ENCODE results near the gene DPP4.

DPP4 gene

DNA sequence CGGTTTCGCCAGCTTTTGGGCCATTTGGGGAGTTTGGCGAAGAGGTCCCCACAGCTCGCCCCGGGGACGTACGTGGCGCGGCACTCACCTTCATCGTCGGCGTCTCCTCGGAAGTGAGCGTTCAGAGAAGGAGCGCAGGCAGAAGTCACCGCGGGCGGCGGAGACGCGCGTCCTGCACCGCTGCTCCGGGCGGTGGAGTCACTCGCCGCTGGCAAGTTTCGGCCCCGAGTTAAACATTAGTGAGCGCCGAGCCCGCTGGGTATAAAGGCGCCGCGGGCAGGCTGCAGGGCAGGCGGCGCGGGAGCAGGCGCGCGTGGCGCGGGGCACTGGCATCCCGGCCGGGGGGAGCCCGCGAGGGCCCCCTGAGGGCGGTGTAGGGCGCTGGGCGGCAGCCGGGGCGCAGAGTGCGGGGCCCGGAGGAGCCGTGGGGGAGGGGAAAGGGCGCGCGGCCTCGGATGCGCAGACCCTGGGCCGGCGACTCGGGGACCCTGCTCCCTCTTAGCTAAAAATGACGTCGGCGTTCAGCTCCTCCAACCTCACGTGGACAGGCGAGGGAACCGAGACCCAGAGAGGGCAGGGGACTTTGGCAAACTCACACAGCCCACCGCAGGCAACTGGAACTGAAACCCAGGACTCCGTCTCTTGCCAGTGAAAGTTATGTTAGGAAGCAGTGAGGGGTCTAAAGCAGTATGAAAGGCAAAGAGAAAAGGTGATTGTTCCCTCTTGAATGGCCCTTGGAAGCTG lies at the start of gene DPP4:
Gene DPP4 (minus strand): TSS at position 328 of the 744 bp plus-strand sequence. CDS start 234 bp downstream, at position 94.
- DNase-seq (ENCODE audit: low spot score): peak; percentile 78

DNA sequence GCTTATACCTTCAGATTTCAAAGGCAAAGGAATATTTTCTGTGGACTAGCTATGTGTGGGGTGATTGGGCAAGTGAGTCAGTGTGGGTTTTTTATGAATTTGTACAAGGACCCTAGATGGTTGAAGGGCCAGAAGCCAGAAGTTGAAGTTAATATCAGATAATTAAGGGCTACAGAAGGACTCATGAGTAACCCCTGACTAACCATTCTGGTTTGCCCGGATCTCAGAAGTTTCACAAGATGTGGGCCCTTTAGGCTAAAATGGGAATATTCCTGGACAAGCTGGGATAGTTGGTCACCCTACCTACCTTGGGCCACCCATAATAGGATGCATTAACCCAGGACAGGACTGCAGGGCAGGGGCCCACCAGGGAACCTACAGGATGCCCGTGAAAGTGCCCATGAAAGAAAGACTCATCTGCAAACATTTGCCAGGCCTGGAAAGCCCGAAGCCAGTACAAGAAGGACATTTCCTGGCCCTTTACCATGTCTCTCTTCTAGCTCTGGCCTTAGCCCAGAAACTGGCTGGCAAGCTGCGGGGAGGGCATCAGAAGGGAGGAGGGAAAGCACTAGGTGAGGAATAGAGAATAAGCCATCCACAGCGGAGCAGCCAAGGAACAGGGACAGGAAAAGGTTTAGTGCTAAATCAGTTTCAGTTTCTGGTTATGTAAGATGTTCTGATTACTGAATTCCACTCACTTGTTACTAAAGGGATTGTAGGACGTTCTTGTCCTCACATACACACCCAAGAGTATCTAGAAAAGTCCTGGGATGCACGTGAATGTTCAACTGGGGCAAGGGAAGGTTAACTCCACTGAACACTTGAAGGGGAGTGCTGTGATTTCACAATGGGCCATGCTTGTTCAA lies 44.4 kb upstream of the DPP4 start:
- DNase-seq (ENCODE audit: low spot score): no peak

DNA sequence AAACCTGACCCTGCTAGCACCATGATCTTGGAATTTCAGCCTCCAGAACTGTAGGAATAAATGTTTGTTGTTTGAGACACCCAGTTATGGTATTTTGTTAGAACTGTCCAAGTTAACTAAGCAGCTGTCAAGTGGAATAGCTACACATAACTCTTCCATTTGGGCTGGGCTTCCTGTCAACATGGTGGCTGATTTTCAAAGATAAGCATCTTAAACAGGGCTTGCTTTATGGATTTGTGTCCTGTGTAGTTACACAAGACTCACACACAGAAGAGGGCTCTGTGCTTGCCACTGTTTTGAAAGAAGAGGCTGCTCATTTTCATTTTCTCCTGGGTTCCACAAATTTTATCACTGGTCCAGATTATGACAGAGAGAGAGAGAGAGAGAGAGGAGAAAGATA lies 42.3 kb upstream of the DPP4 start:
- DNase-seq (ENCODE audit: low spot score): no peak

DNA sequence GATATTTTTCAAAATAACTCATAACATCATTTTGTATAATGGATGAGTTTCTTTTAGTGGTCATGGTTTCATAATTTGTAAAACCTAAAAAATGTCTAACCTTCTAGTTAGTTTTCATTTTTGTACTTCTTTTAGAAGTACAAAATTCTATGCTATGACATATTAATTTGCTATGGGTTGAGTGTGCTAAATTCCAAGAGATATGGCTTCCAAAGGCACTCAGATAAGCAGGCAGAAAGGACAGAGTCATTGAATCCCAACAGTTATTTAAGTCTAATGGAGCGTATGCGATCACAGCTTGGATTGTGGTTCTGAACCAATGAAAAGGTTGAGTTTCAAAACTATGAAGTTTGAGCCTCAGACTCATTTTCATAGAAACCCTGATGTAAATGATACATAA lies 41.1 kb upstream of the DPP4 start:
- DNase-seq (ENCODE audit: low spot score): no peak

DNA sequence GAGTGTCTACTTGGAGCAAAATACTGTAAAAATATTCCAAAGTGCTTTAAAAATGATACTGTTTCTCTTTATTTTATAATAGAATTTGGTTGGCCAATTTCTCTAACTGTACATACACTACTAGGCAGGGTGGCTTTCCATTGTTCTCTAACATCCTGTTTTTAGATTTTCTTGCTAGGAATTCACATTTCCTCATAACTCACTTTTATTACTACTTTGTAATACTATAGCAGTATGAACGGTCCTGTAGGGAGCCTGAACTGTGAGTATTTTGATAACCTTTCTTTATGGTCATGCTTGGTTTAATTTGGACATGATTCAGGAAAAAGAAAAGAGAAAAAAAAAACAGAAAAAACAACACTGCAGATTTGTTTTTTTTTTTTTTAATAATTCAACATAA lies 40.3 kb upstream of the DPP4 start:
- DNase-seq (ENCODE audit: low spot score): no peak

DNA sequence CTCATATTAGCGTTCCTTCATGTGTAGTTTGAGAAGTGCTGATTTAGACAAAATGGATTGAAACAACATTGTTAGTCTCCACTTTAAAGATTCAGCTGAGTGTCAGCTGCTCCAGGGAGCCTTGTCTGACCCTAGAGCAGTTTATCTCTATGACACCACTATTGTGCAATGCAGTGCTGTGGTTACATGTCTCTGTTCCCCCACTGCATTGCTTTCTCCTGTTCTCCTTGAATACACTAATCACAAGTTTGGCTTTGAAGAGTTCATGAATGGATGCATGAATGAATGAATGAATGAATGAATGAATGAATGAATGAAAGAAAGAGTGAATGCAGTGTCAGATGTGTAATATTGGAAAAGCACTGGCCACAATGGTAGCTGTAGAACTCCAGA lies 39.8 kb upstream of the DPP4 start:
- DNase-seq (ENCODE audit: low spot score): no peak

DNA sequence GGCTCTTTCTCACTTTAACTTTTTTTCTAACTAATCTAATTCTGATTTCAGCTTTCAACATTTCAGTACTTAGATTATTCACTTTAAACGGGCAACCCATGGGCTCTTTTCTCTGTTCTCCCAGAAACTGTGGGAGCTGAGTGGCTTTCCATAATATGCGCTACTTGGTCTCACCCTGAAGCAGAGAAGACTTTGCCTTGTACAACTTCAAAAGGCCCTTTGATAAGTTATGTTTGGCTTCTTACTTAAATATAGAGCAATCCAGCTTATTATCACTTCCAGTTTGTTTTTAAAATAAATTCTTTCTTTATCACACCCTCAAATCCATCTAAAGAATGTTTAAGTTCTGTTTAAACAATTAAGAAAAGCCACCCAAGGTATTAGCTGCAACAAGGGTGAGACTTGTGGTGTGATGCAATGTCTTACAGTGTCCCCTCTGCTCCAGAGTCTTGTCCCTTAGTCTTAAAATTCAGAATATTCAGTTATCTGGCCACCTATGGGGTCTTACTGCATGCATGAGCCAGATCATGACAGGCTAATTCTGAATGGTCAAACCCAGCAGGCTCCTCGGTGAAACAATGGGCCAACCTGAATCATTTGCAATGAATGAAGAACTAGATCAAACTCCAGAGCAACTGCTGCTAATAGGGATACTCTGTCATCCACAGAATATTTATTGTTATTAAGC lies 39.2 kb upstream of the DPP4 start:
- no peak for DNase-seq (ENCODE audit: low spot score)

DNA sequence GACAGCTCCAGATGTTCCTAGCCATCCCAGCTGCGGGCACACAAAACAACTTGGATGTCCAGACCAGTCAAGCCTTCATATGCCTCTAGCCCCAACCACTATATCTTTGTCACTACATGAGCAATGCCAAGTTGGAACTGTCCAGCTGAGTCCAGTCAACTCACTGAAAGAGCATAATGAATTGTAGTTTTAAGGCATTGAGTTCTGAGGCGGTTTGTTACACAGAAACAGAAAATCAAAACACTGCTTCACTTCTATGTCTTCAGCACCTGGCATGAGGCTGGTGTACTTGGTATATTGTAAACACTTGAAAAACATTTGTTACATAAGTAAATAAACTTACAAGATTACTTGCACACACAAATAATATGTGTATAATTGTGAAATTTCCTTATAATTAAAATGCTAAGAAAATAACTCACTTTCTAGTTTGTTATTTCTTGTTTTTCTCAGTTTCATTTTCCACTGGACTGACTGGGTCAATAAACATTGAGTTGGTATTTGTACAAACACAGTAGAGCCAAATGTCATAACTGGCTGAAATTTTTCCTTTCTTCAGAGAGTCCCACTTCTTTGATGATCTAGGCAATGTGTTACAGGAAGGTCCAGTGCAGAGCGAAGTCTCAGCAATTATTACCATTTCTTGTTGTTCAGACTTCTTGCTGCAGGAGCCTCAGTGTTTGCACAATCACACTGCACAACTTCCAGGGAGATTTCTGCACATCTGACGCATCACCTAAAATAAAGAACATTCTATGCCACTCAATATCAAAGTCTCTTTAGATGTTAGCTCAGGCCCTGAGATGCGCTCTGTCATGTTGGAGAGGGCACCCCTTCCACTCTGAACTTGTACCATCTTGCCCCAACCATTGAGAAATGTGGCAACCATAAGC lies 38.2 kb upstream of the DPP4 start:
- no peak for DNase-seq (ENCODE audit: low spot score)

DNA sequence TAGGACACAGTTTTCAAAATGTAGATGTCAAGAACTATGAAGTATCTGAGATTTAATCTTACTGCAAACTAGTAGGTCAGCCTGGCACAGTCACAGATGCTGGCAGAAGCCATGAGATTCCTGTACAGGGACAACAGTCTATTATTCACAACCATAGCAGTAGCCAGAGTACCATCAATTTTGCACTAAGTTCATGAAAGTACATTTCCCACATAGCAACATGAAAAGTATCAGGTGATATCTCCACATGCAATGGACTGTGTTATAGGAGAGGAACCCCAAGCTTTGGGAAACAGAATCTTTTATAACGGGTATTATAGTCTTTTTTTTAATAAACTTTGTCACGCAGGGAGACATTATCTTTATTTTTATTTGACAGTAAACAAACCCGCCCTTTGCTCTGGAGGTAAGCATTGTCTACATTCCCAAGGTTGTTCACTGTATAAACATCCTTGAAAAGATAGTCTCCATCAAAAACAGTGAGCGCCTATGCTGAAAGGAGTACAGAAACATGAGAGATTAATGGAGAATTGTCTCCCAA lies 33.4 kb upstream of the DPP4 start:
- DNase-seq (ENCODE audit: low spot score): no peak

DNA sequence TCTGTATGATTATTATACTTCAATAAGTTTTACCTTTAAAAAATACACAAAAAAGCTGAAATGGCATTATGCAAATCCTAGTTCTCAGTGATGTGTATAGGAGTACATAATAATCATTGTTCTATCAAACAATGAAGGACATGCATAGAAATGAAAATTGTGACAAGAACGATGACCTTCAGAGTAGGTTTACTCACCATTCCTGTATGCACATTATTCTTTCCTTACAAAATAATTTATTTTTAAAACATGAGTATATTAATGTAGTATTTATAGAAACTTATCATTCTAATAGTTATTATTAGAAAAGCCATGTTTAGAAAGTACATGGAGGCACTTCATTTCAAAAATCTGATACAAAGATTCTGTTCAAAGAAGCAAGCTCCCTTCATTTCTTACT lies 32.7 kb upstream of the DPP4 start:
- DNase-seq (ENCODE audit: low spot score): no peak

DNA sequence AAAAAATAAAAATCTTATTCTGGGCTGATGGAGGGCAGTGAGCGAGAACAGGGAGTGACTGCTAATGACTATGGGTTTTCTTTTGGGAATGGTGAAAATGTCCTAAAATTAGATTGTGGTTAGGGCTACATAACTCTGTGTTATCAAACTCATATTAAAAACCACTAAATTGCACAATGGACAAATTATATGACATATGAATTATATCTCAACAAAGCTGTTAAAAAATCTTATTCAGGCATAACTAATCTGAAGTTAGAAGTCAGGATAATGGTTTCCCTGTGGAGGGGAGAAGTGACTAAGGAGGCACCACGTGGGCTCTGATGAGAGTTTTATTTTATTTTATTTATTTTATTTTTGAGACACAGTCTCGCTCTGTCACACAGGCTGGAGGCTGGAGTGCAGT lies 32.1 kb upstream of the DPP4 start:
- no peak for DNase-seq (ENCODE audit: low spot score)

DNA sequence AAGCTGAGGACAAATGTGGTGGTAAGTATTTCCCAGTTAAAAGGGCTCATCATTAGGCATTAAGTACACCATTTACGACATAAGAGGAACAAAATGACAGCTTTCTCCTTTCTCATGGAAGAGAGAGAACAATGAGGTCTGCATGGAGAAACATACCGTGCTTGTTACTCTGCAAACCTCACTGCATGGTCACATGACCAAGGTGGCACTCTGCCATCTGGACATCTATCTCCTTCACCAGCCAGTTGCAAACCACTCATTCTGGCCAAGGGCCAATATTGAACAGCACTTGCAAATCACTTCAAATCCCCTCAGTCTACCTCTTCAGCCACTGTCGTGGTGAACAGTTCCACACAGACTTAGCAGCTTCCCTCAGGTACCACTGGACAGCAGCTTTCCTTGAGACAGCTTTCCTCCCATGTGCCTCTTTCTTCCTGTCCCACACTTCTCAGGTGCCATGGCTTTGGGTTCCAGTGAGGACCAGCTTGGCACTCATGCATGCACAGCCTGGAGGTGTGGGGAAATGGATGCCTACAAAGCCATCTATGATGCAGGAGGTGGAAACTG lies 29.5 kb upstream of the DPP4 start:
- DNase-seq (ENCODE audit: low spot score): no peak

DNA sequence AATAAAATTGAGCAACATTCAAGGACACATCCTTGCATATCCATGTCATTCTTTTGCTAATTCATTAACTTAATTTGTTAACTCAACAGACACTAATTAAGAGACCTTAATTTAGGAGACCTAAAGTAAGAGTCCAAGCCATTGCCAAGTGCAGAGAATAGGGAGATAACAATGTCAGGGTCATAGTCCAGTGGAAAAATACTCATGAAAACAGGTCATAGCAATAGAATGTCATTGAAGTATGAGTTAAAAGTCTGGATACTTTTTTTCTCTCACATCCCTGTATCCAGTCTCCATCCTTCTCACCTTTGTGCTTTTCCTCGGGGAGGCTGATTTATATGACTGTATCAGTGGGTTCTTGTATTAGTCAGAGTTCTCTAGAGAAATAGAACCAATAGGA lies 26.6 kb upstream of the DPP4 start:
- no peak for DNase-seq (ENCODE audit: low spot score)

DNA sequence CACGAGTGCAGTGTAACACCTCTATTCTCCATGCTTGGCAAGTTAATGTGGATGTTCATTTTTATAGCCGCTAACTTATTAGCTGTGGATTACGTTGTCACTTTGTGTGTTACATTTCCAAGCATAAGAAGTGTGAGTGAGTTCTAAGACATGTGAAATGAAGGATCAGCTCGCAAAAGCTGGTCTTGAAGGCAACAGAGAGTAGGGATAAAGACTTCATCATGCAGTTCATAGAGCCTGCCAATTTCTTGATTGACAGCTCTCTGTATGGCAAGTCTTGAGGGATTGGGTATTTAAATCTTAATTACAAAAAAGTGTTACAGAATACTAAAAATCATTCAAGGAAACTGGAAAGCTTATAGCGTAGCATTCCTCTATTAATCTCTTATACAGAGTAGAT lies 25.8 kb upstream of the DPP4 start:
- DNase-seq (ENCODE audit: low spot score): no peak

DNA sequence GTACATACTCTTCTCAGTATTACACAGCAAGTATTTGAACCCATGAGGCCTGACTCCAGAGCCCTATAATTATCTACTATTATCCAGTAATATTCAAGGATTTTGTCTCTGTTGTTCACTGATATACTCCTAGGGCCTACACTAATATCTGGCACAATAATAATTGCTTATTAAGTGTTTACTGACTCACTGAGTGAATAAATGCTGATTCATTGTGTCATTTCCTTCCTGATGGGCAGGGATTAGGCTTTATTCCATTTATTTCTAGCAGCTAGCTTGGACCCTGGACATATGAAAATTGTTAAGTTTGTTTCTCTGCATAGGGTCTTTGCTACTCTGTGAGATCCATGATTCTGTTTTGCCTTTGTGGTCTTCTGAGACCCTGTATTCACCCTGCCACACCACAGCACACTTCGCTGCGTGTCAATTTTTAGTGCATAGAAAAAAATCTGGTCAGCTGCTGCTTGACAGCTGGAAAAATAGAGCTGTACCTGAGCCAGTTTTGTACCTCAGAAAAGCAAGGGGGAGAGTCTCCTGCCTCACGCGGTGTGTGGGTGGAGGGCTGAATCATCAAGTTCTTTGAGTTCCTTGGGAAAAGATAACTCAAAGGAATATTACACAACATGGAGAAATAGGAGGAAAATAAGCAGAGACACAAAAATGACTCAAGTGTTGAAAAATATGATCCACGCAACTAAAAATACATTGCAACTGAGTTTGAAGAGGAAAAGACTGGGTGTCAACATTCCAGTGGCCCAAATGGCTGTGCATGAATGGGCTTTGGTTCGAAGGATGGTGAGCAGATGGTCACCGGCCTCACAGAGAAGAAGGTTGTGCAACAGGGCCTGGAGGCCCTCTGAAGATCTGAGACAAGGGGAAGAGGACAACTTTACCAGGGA lies 18.9 kb upstream of the DPP4 start:
- DNase-seq (ENCODE audit: low spot score): no peak

DNA sequence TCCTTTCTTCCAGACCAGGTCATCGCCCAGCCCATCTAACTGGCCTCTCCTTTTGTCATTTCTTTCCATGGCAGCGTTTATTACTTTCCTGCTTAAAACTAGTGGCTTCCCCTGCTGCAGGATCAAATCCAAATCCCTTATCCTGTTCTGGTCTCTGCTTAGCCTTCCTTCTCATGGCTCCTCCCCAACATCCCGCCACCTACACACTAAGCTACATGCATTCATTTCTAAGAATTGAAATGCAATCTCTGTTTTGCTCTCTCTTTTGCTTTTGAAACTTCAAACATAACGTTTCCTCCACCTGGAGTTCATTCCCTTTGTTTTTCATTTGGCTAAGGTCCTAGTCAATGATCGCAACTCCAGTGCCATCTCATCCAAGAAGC lies 18.0 kb upstream of the DPP4 start:
- no peak for DNase-seq (ENCODE audit: low spot score)

DNA sequence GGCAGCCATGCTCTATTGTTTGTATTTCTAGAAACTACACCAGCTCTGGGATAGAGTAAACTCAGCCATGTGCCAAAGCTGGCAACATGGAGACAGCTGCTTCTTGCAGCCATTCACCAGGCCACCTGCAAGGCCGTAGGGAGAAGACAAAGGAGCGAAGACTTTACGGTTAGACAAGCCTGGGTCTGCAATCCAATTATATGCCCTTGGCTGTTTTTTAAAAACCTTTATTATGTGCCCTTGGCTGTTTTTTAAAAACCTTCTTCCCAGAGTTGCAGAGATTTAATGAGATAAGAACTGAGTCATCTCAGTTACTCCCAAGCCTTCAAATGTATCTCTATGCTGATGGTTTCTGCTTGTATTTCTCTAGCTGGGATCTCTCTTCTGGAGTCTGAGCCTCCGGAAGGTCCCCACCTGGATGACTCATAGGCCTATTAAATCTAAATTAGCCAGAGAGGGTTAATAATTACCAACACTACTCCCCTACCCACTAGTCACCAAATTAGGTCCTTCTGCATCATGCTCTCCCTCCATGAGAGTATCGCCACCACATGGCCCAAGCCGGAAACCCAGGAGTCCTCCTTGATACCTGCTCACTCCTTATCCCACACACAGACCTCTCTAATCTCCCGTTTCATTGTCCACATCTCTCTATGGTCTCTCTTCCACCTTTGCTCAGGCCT lies 17.5 kb upstream of the DPP4 start:
- DNase-seq (ENCODE audit: low spot score): no peak

DNA sequence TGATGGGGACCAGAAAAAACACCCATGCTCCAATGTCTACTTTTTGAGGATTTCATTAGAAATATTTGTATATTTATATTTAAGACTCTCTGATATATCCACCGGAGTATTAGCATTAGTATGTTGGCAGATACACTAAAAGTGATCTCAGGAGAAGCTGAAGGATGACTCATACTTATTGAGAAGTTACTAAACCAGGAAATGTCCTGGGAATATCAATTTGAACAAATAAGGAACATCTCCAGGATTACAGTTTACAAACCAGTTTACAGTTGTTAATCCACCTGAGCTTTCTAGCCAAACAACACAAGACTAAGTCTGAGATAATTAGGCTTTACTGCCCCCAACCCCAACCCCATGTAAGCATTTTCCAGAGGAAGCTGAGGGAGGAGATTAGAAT lies 16.1 kb upstream of the DPP4 start:
- DNase-seq (ENCODE audit: low spot score): peak; percentile 31

DNA sequence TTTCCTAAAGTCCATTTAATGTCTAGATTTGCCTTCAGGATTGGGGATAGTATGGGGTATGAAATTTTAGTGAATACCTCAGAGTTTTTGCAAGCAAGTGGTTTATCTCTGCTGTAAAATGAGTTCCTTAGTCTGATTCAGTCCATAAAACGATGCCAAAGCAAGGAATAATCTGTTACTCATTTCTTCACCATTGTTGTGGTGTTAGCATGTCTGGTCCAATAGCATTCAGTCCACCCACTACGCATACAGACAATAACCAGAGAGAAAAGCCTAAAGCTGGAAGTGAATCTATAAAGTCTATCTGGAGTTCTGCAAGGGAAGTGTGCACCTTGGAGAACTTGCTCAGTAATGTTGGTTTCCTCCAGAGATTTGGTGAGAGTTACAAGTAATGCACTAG lies 12.9 kb upstream of the DPP4 start:
- no peak for DNase-seq (ENCODE audit: low spot score)
